ENCODE data around the gene PSMD12.
"Not testable (repeated sequence)": the region's sequence is repeated elsewhere in the genome, so short reads cannot be mapped to it uniquely, and the experiment has no call there.

PSMD12 gene

GRCh38 chr17:67366193-67367157, at the start of gene PSMD12:
PSMD12 (minus strand) TSS chr17:67366577; CDS start chr17:67366519, 58 bp downstream.
- in situ Hi-C loops (cut with MboI; ENCODE audit: low pct_unique_long_range_greater_than_20kb, low sequenced_read_pairs), result no loop called here
- DNase-seq, result peak; percentile 92

DNA sequence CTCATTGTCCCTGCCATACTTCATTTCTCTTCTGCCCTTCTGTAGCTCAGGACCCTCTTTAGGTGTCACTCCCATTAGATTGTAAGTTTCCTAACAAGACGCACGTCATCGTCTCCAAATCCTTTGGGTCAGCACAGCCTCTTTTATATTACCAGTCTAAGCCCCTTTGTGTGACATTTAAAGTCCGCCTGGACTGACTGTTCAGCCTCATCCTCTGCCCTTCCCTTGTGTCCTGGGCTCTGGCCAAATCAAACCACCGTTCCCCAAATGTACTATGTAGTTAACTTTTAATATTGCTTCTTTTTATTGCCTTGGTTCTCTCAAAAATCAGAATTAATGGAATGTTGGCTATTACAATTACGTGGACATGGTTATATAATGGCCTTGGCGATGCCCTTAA, 48.9 kb upstream of the PSMD12 start:
- no peak for DNase-seq
- in situ Hi-C loops (cut with MboI; ENCODE audit: low pct_unique_long_range_greater_than_20kb, low sequenced_read_pairs), result no loop called here

DNA sequence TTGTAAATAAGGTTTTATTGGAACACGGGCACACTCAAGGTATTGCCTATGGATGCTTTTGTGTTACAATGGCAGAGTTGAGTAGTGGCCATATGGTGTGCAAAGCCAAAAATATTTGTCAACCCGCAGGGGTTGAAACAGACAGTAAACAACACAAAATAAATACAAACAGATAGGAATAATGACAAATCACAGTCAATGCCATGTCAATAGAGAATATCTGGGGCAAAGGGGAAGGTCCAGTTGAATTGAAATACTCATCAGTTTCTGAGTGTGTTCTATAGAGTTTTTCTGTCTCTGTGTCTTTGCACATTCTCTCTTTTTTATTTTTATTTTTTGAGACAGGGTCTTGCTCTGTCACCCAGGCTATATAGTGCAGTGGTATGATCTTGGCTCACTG, 48.2 kb upstream of the PSMD12 start:
- in situ Hi-C loops (cut with MboI; ENCODE audit: low pct_unique_long_range_greater_than_20kb, low sequenced_read_pairs), result no loop called here
- DNase-seq, result no peak

DNA sequence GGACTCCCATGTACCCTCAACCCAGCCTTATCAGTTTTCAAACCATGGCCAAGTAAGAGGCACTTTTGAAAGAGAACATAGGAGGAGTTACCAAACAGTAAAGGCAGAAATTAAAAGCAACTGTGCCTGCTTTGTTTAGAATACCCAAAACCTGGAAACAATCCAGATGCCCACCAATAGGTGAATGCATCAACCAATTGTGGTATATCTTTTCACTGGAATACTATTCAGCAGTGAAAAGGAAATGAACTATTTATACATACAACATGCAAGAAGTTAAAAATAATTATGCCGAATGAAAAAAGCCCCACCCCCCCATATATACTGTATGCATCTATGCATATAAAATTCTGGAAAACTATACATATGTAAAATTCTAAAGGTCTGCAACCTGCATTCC, 47.8 kb upstream of the PSMD12 start:
- in situ Hi-C loops (cut with MboI; ENCODE audit: low pct_unique_long_range_greater_than_20kb, low sequenced_read_pairs), result no loop called here
- DNase-seq, result no peak

GRCh38 chr17:67413388-67413787, 47.0 kb upstream of the PSMD12 start:
- in situ Hi-C loops (cut with MboI; ENCODE audit: low pct_unique_long_range_greater_than_20kb, low sequenced_read_pairs), result no loop called here
- no peak for DNase-seq

GRCh38 chr17:67412941-67413340, 46.6 kb upstream of the PSMD12 start:
- no peak for DNase-seq
- in situ Hi-C loops (cut with MboI; ENCODE audit: low pct_unique_long_range_greater_than_20kb, low sequenced_read_pairs), result no loop called here

DNA sequence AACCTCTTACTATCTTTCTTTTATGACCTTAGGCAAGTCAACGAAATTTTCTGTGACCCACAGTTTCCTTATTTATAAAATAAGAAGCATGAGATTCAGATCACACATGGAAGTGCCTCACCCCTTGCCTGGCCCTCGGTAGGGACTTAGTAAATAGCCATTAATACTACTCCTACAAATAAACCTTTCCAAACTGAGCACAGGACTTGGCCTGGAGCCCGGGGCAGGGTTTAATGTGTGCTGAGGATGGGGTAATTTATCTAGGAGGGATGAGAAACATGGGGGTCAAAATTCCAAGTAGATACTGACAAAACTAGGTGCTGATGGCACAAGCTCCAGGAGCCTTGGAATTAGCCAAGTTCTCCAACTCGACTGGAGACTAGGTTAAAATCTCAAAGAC, 45.7 kb upstream of the PSMD12 start:
- no peak for DNase-seq
- in situ Hi-C loops (cut with MboI; ENCODE audit: low pct_unique_long_range_greater_than_20kb, low sequenced_read_pairs), result no loop called here

GRCh38 chr17:67411397-67411796, 45.0 kb upstream of the PSMD12 start:
- peak; percentile 46 for DNase-seq
- in situ Hi-C loops (cut with MboI; ENCODE audit: low pct_unique_long_range_greater_than_20kb, low sequenced_read_pairs), result no loop called here

DNA sequence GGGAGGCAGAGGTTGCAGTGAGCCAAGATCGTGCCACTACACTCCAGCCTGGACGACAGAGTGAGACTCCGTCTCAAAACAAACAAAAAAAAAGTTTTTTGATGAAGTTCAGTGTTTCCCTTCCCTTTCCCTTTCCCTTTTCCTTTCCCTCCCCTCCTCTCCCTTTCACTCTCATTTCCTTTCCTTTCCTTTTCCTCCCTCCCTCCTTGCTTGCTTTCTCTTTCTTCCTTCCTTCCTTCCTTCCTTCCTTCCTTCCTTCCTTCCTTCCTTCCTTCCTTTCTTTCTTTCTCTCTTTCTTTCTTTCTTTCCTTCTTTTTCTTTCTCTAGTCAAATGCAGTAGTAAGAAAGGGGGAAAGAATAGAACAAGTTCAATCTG, 42.1 kb upstream of the PSMD12 start:
- DNase-seq; in situ Hi-C loops (cut with MboI; ENCODE audit: low pct_unique_long_range_greater_than_20kb, low sequenced_read_pairs): not testable (repeated sequence)

GRCh38 chr17:67403483-67403882, 37.1 kb upstream of the PSMD12 start:
- in situ Hi-C loops (cut with MboI; ENCODE audit: low pct_unique_long_range_greater_than_20kb, low sequenced_read_pairs), result no loop called here
- DNase-seq, result no peak

- no peak for DNase-seq
- in situ Hi-C loops (cut with MboI; ENCODE audit: low pct_unique_long_range_greater_than_20kb, low sequenced_read_pairs), result no loop called here
These were observed 36.7 kb upstream of the PSMD12 start for GRCh38 chr17:67403065-67403464.

DNA sequence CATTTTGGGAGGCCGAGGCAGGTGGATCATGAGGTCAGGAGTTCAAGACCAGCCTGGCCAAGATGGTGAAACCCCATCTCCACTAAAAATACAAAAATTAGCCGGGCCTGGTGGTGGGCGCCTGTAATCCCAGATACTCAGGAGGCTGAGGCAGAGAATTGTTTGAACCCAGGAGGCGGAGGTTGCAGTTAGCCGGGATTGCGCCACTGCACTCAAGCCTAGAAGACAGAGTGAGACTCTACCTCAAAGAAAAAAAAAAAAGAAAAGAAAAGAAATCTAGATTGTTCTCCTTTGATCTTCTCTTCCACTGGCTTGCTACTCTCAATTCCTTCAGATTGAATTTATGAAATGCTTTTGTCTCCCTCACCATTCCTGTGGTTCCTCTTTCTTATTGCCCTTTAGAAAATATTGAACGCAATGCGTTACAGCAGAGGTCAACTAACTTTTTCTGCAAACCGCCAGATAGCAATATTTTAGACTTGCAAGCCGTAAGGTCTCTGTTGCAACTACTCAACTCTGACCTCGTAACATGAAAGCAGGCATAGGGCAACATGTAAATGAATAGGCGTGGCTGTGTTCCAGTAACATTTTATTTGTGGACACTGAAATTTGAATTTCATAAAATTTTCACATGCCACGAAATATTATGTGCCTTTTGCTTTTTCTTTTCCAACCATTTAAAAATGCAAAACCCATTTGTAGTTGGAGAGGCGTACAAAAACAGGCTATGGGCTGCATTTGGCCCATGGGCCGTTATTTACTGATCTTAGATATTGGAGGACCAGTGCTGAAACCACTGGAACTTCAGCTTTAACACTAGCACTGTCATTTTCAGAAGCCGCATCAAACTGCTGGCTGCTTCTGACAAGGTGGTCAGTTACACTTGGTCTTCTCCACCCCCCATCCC, 35.5 kb upstream of the PSMD12 start:
- in situ Hi-C loops (cut with MboI; ENCODE audit: low pct_unique_long_range_greater_than_20kb, low sequenced_read_pairs), result no loop called here
- no peak for DNase-seq

- in situ Hi-C loops (cut with MboI; ENCODE audit: low pct_unique_long_range_greater_than_20kb, low sequenced_read_pairs), result no loop called here
- no peak for DNase-seq
These were observed 34.7 kb upstream of the PSMD12 start for GRCh38 chr17:67401106-67401505.

- in situ Hi-C loops (cut with MboI; ENCODE audit: low pct_unique_long_range_greater_than_20kb, low sequenced_read_pairs), result no loop called here
- peak; percentile 40 for DNase-seq
These were observed 33.8 kb upstream of the PSMD12 start for GRCh38 chr17:67400193-67400592.

DNA sequence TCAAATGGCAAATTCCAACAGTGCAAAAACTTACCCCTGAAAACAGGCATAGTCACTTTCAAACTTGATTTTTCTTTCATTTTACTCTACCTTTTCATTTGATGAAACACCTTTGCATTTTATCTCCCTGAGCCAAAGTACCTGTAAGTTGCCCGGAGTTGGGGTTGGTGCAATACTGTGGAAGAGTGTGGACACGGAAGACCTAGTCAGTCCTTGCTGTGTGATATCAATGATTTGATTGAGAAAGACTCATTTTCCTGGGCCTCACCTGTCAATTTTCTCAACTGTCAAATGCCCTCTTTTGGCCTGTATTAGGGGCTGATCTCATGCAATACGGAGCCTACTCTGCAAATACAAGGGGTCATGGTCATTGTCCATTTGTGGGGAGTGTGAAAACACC, 33.3 kb upstream of the PSMD12 start:
- DNase-seq, result no peak
- in situ Hi-C loops (cut with MboI; ENCODE audit: low pct_unique_long_range_greater_than_20kb, low sequenced_read_pairs), result no loop called here

DNA sequence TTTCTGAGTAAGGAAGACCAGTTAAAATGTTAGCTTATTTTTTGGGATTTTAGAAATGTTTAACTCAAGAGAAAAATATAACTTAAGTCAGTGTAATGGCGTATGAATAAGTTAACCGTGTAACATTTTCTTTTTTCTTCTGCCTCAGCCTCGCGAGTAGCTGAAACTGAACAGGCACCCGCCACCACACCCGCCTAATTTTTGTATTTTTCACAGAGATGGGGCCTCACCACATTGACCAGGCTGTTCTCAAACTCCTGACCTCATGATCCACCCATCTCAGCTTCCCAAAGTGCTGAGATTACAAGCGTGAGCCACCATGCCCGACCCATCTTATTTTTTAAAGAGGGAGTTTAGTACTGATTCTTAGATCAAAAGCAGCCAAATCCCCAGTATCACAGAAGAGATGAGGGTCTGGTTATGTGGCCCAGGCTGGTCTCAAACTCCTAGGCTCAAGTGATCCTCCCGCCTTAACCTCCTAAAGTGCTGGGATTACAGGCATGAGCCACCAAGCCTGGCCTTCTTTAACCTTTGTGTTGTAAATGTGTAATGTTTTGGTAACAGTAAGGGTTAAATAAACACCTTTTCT, 27.5 kb upstream of the PSMD12 start:
- DNase-seq, result no peak
- in situ Hi-C loops (cut with MboI; ENCODE audit: low pct_unique_long_range_greater_than_20kb, low sequenced_read_pairs), result no loop called here

GRCh38 chr17:67392111-67392510, 25.7 kb upstream of the PSMD12 start:
- DNase-seq, result no peak
- in situ Hi-C loops (cut with MboI; ENCODE audit: low pct_unique_long_range_greater_than_20kb, low sequenced_read_pairs), result no loop called here

DNA sequence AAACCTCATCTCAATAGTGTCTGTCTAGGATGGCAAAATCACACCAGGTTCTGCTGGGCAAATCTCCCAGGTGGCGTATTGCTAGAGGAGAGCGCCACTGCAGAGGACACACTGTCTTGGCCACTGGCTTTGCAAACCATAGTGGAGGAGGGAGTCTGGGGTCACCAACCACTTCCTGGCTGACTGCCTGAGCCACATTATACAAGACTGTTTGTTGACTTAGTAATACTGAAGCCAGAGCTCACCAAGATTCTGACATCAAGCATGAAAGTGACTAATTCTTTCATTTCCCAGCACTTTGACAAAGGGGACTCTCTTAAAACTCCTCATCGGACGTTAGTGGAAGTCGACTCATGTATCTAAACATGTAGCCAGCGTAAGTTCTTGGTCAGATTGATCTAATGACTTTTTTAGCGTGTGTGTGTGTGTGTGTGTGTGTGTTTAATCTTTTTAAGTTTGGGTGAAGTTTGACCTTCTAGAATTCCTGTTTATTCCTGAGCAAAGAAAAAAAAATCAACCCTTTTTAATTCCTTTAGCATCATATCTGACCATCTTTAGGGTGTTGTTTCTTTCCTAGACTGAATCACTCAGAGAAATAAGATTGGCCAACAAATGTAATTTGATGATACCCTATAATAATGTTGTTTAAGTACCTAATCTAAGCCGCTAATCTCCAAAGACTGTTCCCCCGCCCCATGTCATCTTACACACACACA, 24.4 kb upstream of the PSMD12 start:
- in situ Hi-C loops (cut with MboI; ENCODE audit: low pct_unique_long_range_greater_than_20kb, low sequenced_read_pairs), result no loop called here
- peak; percentile 53 for DNase-seq

- no peak for DNase-seq
- in situ Hi-C loops (cut with MboI; ENCODE audit: low pct_unique_long_range_greater_than_20kb, low sequenced_read_pairs), result no loop called here
These were observed 23.7 kb upstream of the PSMD12 start for GRCh38 chr17:67390006-67390645.
